Measurements from ENCODE around the gene CYP2R1. TPM values are rescaled to one million over a fixed set of nuclear protein-coding genes. Genes with fewer than 3 reads are reported as not detected.
"Not testable (repeated sequence)": the region's sequence is repeated elsewhere in the genome, so short reads cannot be mapped to it uniquely, and the experiment has no call there.

The CYP2R1 gene
- total RNA-seq, 1 experiment from 2014 or later = 18.3 TPM

DNA sequence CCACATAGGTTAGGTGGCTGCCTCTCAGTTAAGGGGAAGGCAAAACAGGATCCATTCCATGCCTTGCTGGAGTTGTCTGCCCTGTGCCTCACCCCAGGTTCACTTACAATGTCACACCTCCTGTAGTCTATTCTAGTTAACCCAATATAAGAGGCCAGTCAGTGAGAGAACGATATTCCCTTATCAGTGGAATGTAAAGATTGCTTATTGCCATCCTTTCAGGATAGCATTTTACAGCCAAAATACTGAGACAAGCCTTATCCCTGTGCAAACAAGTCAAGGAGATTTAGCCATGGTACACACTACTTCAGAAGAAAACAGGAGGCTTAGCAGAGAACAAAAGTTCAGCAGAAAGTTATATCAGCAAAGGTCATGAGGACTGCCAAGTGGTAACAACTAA, 5.5 kb downstream of the CYP2R1 start (continued):
- TF ChIP-seq ZBTB33 (IDR thresholded peaks at IDR 0.05; ENCODE audit: extremely low read depth, insufficient replicate concordance, low read length) (no peak), YY1 (IDR thresholded peaks at IDR 0.05; ENCODE audit: extremely low read depth, insufficient replicate concordance, low read depth, low read length) (no peak), ATF3 (IDR thresholded peaks at IDR 0.05) (no peak)

GRCh38 chr11:14884667-14885273, 7.3 kb downstream of the CYP2R1 start:
- no peak for ATAC-seq
- H3K36me3 ChIP-seq (ENCODE audit: control insufficient read depth in 1 of 2, insufficient read depth in 2 of 2, low read length in 2 of 2) = no peaks in the 10 kb centered on the region; a peak in 1 of 4 replicates
- ChIA-PET CTCF (no interaction called here), POLR2A (no interaction called here), RAD21 (ENCODE audit: low non-redundant PET in 1 of 2, low total read pairs in 2 of 2, uncharacterized antibody in 2 of 2, unreplicated experiment in 2 of 2) (no interaction called here)
- no peak overlapping the region for H3K4me3 ChIP-seq (replicated peaks in 1 of 2; ENCODE audit: low read depth in 1 of 2, low read length in 2 of 2)
- H3K27me3 ChIP-seq (ENCODE audit: insufficient read depth, low read length) = no peaks in the 10 kb centered on the region
- no peaks in the 10 kb centered on the region for H4K20me1 ChIP-seq (ENCODE audit: insufficient read depth)
- H3K9me3 ChIP-seq (ENCODE audit: control insufficient read depth in 1 of 2, insufficient read depth in 1 of 2, low read depth in 1 of 2, low read length in 2 of 2) = no peaks in the 10 kb centered on the region
- H3K4me2 ChIP-seq (ENCODE audit: low read length) = no peak overlapping the region
- H3K4me1 ChIP-seq (ENCODE audit: control insufficient read depth in 1 of 2, insufficient read depth in 2 of 2, low read length in 2 of 2) = no peaks in the 10 kb centered on the region
- no peak for DNase-seq (ENCODE audit: low read depth, low spot score)
- BruUV-seq (replicated peaks) = no TSS peak
- no peaks in the 10 kb centered on the region for H3K79me2 ChIP-seq (ENCODE audit: insufficient read depth, low read length)
- TF ChIP-seq JUND (IDR thresholded peaks at IDR 0.05) = no peak
- no peak for TF ChIP-seq SP1 (IDR thresholded peaks at IDR 0.05; ENCODE audit: low read depth)
- H3K9ac ChIP-seq (ENCODE audit: low read length) = no peak overlapping the region
- intact Hi-C loops (cut with micrococcal nuclease) = no loop called here
- H3K27ac ChIP-seq (ENCODE audit: low read depth, low read length) = no peak overlapping the region
- H2AFZ ChIP-seq (ENCODE audit: low read depth, low read length, poor library complexity, severe bottlenecking) = no peak overlapping the region
- no peaks in the 10 kb centered on the region for H3K9me2 ChIP-seq (ENCODE audit: insufficient read depth)

DNA sequence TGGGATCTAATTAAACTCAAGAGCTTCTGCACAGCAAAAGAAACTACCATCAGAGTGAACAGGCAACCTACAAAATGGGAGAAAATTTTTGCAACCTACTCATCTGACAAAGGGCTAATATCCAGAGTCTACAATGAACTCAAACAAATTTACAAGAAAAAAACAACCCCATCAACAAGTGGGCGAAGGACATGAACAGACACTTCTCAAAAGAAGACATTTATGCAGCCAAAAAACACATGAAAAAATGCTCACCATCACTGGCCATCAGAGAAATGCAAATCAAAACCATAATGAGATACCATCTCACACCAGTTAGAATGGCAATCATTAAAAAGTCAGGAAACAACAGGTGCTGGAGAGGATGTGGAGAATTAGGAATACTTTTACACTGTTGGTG, 8.3 kb downstream of the CYP2R1 start:
- H3K9me2 ChIP-seq (ENCODE audit: insufficient read depth); H3K27me3 ChIP-seq (ENCODE audit: insufficient read depth, low read length); CTCF ChIA-PET; BruUV-seq (replicated peaks); H3K79me2 ChIP-seq (ENCODE audit: insufficient read depth, low read length); H4K20me1 ChIP-seq (ENCODE audit: insufficient read depth); DNase-seq (ENCODE audit: low read depth, low spot score); H3K27ac ChIP-seq (ENCODE audit: low read depth, low read length); H2AFZ ChIP-seq (ENCODE audit: low read depth, low read length, poor library complexity, severe bottlenecking); H3K36me3 ChIP-seq (ENCODE audit: control insufficient read depth in 1 of 2, insufficient read depth in 2 of 2, low read length in 2 of 2); H3K4me3 ChIP-seq (replicated peaks in 1 of 2; ENCODE audit: low read depth in 1 of 2, low read length in 2 of 2); POLR2A ChIA-PET; RAD21 ChIA-PET (ENCODE audit: low non-redundant PET in 1 of 2, low total read pairs in 2 of 2, uncharacterized antibody in 2 of 2, unreplicated experiment in 2 of 2); H3K9ac ChIP-seq (ENCODE audit: low read length); H3K9me3 ChIP-seq (ENCODE audit: control insufficient read depth in 1 of 2, insufficient read depth in 1 of 2, low read depth in 1 of 2, low read length in 2 of 2); H3K4me2 ChIP-seq (ENCODE audit: low read length); H3K4me1 ChIP-seq (ENCODE audit: control insufficient read depth in 1 of 2, insufficient read depth in 2 of 2, low read length in 2 of 2); intact Hi-C loops (cut with micrococcal nuclease); ATAC-seq: not testable (repeated sequence)

All from HCT116 (cell line).